Smooth muscle cell (in vitro differentiated cells): ENCODE data around the gene VSIG4. TPM values are rescaled to one million over a fixed set of nuclear protein-coding genes. Genes with fewer than 3 reads are reported as not detected.

ENCODE experiments used
- DNase-seq: peaks from one replicate; lab custom pipeline; 2025; ENCODE audit not compliant: unreplicated experiment; lab: John Stamatoyannopoulos, UW
- H2AFZ ChIP-seq: fragments of 200-600 bp; sonication (generic); 2 replicates; pipeline ENCODE4 v1.6.0; 2016; ENCODE audit warnings: antibody characterized with exemption, low read depth, mild to moderate bottlenecking
- H3F3A ChIP-seq: fragments of 200-600 bp; sonication (generic); 2 replicates; pipeline ENCODE4 v1.6.0; 2017; ENCODE audit warnings: antibody characterized with exemption, low read depth
- H3K27ac ChIP-seq: fragments of 200-600 bp; sonication (generic); 2 replicates; pipeline ENCODE4 v1.5.1; 2016; ENCODE audit warnings: low read depth, mild to moderate bottlenecking
- H3K27me3 ChIP-seq: fragments of 200-600 bp; sonication (generic); 2 replicates; pipeline ENCODE4 v1.6.1; 2016; ENCODE audit warnings: low read depth, mild to moderate bottlenecking
- H3K36me3 ChIP-seq: fragments of 200-600 bp; sonication (generic); 2 replicates; pipeline ENCODE4 v1.5.1; 2016; ENCODE audit warnings: low read depth
- H3K4me1 ChIP-seq: fragments of 200-600 bp; sonication (generic); 2 replicates; pipeline ENCODE4 v1.5.1; 2016; ENCODE audit warnings: low read depth
- H3K4me2 ChIP-seq: fragments of 200-600 bp; sonication (generic); 2 replicates; pipeline ENCODE4 v1.6.0; 2016; ENCODE audit warnings: mild to moderate bottlenecking
- H3K4me3 ChIP-seq: fragments of 200-600 bp; sonication (generic); 2 replicates; pipeline ENCODE4 v1.5.1; 2016; ENCODE audit warnings: mild to moderate bottlenecking
- H3K79me2 ChIP-seq: fragments of 200-600 bp; sonication (generic); 2 replicates; pipeline ENCODE4 v1.6.0; 2016; ENCODE audit warnings: low read depth, mild to moderate bottlenecking
- H3K9ac ChIP-seq: fragments of 200-600 bp; sonication (generic); 2 replicates; pipeline ENCODE4 v1.6.0; 2016; ENCODE audit warnings: low read depth
- H3K9me3 ChIP-seq: fragments of 200-600 bp; sonication (generic); replicated peaks from 2 replicates; pipeline ENCODE4 v1.5.1; 2016; ENCODE audit warnings: low read depth
- H4K20me1 ChIP-seq: fragments of 200-600 bp; sonication (generic); 2 replicates; pipeline ENCODE4 v1.6.0; 2016; ENCODE audit warnings: low read depth
- CTCF ChIP-seq: fragments of 200-600 bp; sonication (generic); IDR thresholded peaks from 2 replicates; pipeline ENCODE4 v1.5.1; 2017; ENCODE audit warnings: borderline replicate concordance, mild to moderate bottlenecking, antibody characterized with exemption; ENCODE audit not compliant: insufficient read depth, poor library complexity, severe bottlenecking
- WGBS: methylation state at CpG from one replicate; pipeline ENCODE4 v1.1.7; 2016; ENCODE audit warnings: low lambda C conversion rate; 5-methylcytosine and 5-hydroxymethylcytosine counted together
- polyA plus RNA-seq: library from polyadenylated mRNA; unstranded; fragments of >200 nt; fragmentation: Nextera tagmentation; extraction: Ambion mirVana; gene quantifications from 2 replicates; pipeline ENCODE4 v1.2.1, GENCODE V29; 2016
- total RNA-seq: library from RNA; depleted of rRNA; stranded (reverse); fragments of >200 nt; gene quantifications from 2 replicates; pipeline ENCODE4 v1.2.3, GENCODE V29; 2014

Gene VSIG4
- total and polyA plus RNA-seq, 2 experiments from 2014 or later: not detected

DNA sequence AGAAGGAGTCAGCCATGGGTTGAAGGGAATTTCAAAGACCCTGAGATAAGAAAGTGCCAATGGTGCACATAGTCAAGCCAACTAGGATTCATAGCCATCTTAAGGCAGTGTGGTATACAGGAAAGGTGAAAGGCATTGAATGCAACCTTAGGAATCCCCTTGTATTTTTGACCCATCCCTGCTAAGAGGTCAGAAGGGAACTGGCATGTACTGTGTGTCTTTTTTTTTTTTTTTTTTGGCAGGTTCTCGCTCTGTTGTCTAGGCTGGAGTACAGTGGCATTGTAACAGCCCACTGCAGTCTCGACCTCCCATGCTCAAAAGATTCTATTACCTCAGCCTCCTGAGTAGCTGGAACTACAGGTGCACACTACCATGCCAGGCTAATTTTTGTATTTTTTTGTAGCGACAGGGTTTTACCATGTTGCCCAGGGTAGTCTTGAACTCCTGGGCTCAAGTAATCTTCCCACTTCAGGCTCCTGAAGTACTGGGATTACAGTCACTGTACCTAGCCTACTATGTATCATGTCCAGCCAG is 40.8 kb downstream of the VSIG4 start:
- Histone ChIP-seq H3K9me3 (no peaks in the 10 kb centered on the region), H3F3A (no peaks in the 10 kb centered on the region), H3K27me3 (no peaks in the 10 kb centered on the region), H3K4me3 (no peak overlapping the region), H4K20me1 (no peaks in the 10 kb centered on the region), H3K36me3 (no peaks in the 10 kb centered on the region), H3K79me2 (no peaks in the 10 kb centered on the region), H3K4me1 (no peaks in the 10 kb centered on the region), H3K9ac (no peak overlapping the region), H3K4me2 (no peak overlapping the region), H3K27ac (no peak overlapping the region), H2AFZ (no peak overlapping the region)
- DNase-seq: no peak
- TF ChIP-seq CTCF: no peak
- 67% methylated on average over 3 of the region's 3 CpGs for WGBS

DNA sequence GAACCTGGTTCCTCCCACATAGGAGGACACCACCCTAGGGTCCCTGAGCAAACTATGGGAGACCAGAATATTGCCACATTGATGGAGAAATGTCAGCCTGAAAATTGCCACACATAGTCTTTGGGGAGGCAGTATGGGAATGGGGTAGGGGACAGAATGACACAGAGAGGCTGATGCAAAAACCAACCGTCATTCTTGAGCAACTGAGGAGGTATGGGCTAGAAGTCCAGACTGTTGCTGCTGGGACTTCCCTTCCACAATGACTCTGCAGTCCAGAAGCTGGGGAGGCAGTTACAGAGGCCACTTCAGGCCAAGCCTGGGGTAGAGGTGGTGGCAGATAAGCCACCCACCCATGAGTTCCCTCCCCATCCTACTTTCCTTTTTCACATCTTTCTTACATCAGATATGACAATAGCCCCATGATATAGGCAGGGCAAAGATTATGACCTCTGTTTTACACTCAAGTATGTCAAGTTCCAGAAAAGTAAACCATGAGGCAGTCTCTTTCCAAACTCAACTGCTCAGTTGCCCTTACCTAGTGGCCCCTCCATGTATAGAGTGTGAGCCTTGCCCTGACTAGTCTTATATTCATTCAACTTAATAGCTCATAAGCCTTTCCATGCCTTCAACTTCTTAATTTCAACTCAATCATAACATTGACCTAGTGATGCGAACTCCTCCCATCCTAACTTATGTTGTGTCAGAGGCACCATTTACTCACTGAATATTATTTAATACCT is 41.7 kb downstream of the VSIG4 start:
- Histone ChIP-seq H3K9ac (no peak overlapping the region), H3K79me2 (no peaks in the 10 kb centered on the region), H3K27ac (no peak overlapping the region), H3K4me1 (no peaks in the 10 kb centered on the region), H3K27me3 (no peaks in the 10 kb centered on the region), H4K20me1 (no peaks in the 10 kb centered on the region), H2AFZ (no peak overlapping the region), H3K4me3 (no peak overlapping the region), H3K4me2 (no peak overlapping the region), H3F3A (no peaks in the 10 kb centered on the region), H3K9me3 (no peaks in the 10 kb centered on the region), H3K36me3 (no peaks in the 10 kb centered on the region)
- no peak for TF ChIP-seq CTCF
- WGBS: 73% methylated on average over 2 of the region's 2 CpGs
- no peak for DNase-seq

GRCh38 chrX:65994519-65995506 is 45.1 kb downstream of the VSIG4 start:
- Histone ChIP-seq H3K4me3 (no peak overlapping the region), H3K4me2 (no peak overlapping the region), H3K27ac (no peak overlapping the region), H3K9ac (no peak overlapping the region), H4K20me1 (no peaks in the 10 kb centered on the region), H3K36me3 (no peaks in the 10 kb centered on the region), H3K4me1 (no peaks in the 10 kb centered on the region), H2AFZ (no peak overlapping the region), H3K79me2 (no peaks in the 10 kb centered on the region), H3K27me3 (no peaks in the 10 kb centered on the region), H3F3A (no peaks in the 10 kb centered on the region), H3K9me3 (no peaks in the 10 kb centered on the region)
- TF ChIP-seq CTCF: no peak
- no peak for DNase-seq
- 74% methylated on average over 3 of the region's 3 CpGs for WGBS
